OCI-M1 (cell line): ENCODE results near the gene SHISAL2A.
A peak's percentile ranks its signal among the peaks of the same experiment; 100 is the strongest.

Experiments used
- DNase-seq: peaks from one replicate; lab custom pipeline; 2025; lab: John Stamatoyannopoulos, UW

The SHISAL2A gene

GRCh38 chr1:52632732-52633290 lies at the start of gene SHISAL2A:
SHISAL2A (plus strand) TSS chr1:52633168; CDS start chr1:52633494, 326 bp downstream.
- DNase-seq: no peak

- DNase-seq: no peak
Measured at GRCh38 chr1:52585474-52585873, 47.5 kb upstream of the SHISAL2A start.

- DNase-seq: no peak
Measured at GRCh38 chr1:52588027-52588426, 44.9 kb upstream of the SHISAL2A start.

- peak; percentile 71 for DNase-seq
Measured at GRCh38 chr1:52588535-52588934, 44.4 kb upstream of the SHISAL2A start.

- DNase-seq: no peak
Measured at GRCh38 chr1:52590266-52590665, 42.7 kb upstream of the SHISAL2A start.

GRCh38 chr1:52592637-52593323 lies 40.2 kb upstream of the SHISAL2A start:
- DNase-seq: no peak

GRCh38 chr1:52593495-52593894 lies 39.5 kb upstream of the SHISAL2A start:
- DNase-seq: no peak

GRCh38 chr1:52595061-52595460 lies 37.9 kb upstream of the SHISAL2A start:
- no peak for DNase-seq

- DNase-seq: no peak
Measured at GRCh38 chr1:52597912-52598311, 35.1 kb upstream of the SHISAL2A start.

- DNase-seq: no peak
Measured at GRCh38 chr1:52598729-52599128, 34.2 kb upstream of the SHISAL2A start.

GRCh38 chr1:52599236-52599635 lies 33.7 kb upstream of the SHISAL2A start:
- DNase-seq: no peak

- DNase-seq: no peak
Measured at GRCh38 chr1:52600533-52601179, 32.3 kb upstream of the SHISAL2A start.

GRCh38 chr1:52601519-52601918 lies 31.4 kb upstream of the SHISAL2A start:
- DNase-seq: no peak

GRCh38 chr1:52601991-52602855 lies 30.7 kb upstream of the SHISAL2A start, which contains the start of gene GPX7:
GPX7 (plus strand) TSS chr1:52602371; CDS start chr1:52602410, 39 bp downstream.
- no peak for DNase-seq

GRCh38 chr1:52602856-52603600 lies 29.9 kb upstream of the SHISAL2A start:
- no peak for DNase-seq

- DNase-seq: no peak
Measured at GRCh38 chr1:52603630-52604029, 29.3 kb upstream of the SHISAL2A start.

GRCh38 chr1:52604063-52604770 lies 28.8 kb upstream of the SHISAL2A start:
- no peak for DNase-seq

GRCh38 chr1:52613636-52614373 lies 19.2 kb upstream of the SHISAL2A start:
- peak; percentile 71 for DNase-seq

- no peak for DNase-seq
Measured at GRCh38 chr1:52614671-52615070, 18.3 kb upstream of the SHISAL2A start.

GRCh38 chr1:52615489-52616042 lies 17.4 kb upstream of the SHISAL2A start:
- no peak for DNase-seq
